HT-29 (cell line): ENCODE results near the gene TMEM141. TPM values are rescaled to one million over a fixed set of nuclear protein-coding genes. Genes with fewer than 3 reads are reported as not detected.

ENCODE experiments used
- DNase-seq: peaks from one replicate; pipeline ENCODE4 v3.0.0-alpha.2; 2015; ENCODE audit warnings: low spot score
- total RNA-seq: library from RNA; depleted of rRNA; stranded (reverse); fragments of >200 nt; shearing (Covaris generic); gene quantifications from 2 replicates; pipeline ENCODE4 v1.2.3, GENCODE V29; 2014

The TMEM141 gene
- total RNA-seq, 1 experiment from 2014 or later, result 357 TPM

DNA sequence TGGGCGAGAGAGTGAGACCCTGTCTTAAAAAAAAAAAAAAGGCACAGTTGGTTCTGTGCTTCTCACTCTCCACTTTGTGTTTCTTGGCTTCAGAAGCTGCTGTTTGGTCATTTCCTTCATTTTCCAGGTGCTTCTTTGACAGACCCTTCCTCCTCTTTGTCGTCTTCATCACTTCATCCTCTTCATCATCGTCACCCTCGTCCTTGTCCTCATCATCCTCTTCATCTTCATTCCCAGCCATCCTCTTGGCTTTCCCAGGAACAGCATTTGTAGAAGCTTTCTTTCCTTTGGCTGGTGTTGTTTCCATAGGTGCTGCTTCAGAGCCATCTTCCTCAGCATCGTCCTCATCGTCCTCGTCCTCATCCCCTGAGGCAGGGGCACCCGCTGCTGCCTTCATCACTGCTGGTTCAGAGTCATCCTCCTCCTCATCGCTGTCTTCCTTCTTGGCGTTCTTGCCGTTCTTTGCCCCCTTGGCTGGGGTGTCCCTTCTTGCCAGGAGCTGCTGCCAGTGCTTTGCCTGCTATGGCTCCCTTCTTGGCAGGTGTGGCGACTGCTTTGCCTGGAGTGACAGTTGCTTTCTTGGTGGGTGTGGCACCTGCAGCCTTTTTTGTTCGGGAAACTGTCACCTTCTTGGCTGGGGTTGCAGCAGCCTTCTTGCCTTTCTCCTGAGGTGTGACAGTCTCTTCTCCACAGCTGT, 23.7 kb downstream of the TMEM141 start:
- DNase-seq, result no peak

DNA sequence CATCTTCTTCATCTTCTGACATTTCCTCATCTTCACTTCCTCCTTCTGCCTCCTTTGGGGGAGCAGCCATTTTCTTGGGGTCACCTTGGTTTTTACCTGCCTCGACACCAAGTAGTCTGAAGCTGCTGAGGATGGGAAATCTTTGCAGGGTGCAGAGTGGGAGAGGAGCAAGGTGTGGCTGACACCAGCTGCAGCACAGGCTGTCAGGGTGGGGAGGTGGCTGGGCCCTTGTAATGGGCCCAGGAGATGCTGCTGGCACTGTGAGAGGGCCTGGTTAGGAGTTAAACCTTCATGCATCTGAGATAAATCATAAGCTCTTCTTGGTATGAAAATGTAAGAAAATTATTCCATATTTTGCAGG, 24.3 kb downstream of the TMEM141 start:
- no peak for DNase-seq

DNA sequence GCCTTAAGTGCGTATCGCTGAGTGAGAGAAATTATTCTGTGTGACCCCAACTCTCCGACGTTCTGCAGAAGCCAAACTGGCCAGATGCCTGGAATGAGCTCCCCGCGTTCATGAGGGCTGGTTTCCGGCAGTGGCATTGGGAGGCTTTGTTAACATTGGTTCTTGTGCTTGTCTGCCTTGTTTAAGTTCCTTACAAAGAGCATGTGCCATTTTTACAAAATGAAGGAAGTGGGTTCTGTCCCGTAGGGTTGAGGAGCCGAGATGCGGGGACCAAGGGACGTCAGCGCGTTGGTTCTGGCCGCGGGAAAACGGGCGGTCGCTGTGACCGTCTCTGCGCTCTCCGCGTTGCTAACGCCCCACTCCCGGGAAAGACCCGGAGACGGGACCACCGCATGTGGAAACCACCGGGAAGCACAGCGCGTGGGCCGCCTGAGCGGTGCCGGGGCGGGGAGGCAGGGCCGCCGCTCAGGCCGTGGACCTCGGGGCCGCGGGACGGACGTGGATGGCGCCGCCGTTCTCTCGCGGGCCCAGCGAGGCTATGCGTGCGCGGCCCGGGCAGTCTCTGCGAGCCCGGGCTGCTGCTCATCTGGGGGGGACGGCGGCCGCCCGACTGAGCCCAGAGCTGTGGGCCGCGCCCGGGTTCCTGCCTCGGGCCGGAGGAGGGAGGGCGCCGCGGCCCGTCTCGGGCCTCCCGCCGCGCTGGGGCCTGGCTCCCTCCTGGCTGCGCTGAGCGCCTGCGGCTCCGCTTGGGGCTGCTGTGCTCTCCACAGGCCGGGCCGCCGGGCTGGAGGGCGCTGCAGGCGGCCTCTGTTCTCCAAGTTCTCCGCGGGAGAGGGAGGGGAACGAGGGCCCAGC, 30.1 kb downstream of the TMEM141 start:
- DNase-seq, result no peak

DNA sequence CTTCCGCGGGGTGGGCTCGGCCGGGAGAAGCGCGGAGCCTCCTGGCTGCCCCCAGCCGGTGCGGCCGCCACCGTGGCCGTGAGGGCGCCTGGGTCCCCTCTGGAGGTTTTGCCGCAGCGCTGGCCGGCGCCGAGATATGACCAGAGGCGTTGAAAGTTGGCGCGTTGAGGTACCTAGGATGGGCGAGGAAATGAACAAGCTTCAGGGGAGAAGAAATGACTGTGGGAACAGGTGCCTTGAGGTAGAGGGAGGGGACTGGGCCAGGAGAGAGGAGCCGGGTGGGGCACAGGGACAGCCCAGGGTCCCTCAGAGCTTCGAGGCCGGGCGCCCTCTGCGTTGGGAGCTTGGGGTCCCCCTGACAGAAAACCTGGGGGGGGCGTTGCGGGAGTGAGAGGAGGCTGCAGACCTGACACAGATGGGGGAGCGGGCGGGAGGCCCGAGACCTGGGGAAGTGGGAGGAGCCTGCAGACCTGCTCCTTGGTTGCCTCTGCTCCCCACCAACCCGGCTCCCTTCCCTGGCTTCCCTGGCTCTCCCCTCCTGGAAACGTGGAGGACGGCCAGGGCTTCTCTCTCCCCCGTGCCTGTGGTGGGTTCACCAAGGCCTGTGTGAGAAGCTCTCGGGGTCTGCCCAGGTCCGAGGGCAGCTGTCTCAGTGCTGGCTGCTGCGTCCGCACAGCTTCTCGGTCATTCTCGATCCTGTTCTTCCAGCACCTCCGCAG, 30.8 kb downstream of the TMEM141 start:
- DNase-seq, result no peak

DNA sequence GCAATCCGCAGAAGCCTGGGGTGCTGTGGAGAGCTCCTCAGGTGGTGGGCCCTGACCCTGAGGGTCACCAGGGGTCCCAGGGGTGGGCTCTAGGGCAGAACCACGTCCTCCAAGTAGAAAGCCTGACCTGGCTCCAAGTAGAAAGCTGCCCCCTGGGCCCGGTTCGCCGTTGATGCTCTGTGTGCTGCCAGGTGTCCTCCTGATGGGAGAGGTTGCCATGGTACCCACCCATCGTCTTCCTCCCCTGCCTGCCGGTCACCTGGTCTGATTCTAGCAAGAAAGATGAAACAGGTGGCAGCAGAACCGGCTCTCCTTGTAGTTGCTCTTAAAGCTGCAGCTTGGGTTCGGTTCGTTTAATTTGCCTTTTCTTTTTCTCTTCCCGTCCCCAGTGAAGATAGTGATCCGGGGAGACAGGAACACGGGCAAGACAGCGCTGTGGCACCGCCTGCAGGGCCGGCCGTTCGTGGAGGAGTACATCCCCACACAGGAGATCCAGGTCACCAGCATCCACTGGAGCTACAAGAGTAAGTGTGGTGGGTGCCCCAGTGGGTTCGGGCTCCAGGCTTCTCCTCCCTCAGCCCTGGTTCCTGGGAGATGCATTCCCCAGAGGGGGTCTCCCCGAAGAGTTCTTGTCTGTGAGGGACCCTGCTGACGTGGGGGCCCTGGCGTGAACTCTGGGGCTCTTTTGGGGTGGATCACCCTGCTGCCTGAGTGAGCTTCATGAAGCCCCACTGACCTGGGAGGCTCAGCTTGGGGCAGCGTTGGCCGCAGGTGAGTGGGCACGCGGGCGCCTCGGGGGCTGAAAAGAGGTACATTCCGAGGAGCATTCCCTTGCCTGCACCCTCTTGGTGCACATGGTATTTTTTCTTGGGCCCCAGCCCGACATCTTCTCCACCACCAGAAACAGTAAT, 32.2 kb downstream of the TMEM141 start:
- DNase-seq, result no peak

DNA sequence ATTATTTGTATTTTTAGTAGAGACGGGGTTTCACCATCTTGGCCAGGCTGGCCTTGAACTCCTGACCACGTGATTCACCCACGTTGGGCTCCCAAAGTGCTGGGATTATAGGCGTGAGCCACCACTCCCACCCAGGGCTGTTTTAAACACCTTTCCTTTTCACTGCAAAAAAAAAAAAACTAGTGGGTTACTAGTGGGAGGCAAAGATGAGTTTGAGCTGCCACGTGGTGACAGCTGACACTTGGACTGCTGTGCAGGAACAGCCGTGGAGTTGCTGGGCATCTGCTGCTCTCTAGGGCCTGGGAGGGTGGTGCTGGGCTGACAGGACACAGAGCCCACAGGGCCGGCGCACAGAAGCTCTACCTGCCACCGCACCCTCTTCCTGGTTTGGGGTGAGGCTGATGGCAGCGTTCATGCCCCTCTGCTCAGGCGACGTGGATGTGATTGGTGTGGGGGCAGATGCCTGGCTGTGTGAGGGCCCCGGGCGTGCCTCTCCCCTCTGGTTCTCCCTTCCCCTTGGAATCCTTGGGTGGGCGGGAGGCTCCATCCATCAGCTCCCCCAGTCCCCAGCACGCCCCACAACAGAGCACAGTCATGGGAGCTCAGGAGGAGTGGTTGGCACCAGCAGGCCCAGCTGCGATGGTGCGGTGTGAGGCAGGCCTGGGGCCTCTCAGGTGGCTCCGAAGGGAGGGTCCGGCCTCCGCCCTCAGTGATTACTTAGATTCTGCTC, 33.5 kb downstream of the TMEM141 start:
- DNase-seq, result no peak

DNA sequence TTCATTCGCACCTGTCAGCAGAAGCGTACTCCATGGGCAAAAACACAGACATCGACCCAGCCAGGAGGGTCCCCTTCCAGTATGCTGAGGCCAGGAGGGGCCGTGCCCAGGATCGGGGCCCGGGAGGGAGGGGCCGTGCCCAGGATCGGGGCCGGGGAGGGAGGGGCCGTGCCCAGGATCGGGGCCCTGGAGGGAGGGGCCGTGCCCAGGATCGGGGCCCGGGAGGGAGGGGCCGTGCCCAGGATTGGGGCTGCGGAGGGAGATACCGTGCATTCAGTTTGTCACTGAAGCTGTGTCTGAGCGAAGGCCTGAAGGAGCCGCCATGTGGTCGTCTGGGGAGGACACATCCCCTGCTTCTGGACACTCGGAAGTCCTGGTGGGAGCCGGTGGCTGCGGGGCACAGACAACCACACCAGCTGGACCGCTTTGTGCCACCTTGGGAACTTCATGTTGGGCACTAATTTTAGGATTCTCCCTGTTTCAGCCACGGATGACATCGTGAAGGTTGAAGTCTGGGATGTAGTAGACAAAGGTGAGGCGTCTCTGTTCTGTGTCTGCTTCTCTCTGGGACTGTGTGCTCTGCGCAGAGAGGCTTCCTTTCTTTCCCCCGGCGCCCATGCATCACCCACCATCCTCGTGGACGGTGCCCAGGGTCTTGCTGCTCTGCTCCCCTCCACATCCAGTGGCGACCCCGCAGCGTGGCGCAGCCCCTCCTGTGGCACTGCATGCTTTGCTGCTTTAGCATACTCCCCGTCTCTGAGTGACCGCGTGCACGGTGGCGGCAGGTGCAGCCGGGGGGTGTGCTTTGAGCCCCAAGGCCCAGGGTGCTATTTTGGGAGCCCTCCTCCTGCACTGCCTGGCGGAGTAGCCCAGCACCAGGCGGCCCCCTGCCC, 34.4 kb downstream of the TMEM141 start:
- DNase-seq, result no peak

DNA sequence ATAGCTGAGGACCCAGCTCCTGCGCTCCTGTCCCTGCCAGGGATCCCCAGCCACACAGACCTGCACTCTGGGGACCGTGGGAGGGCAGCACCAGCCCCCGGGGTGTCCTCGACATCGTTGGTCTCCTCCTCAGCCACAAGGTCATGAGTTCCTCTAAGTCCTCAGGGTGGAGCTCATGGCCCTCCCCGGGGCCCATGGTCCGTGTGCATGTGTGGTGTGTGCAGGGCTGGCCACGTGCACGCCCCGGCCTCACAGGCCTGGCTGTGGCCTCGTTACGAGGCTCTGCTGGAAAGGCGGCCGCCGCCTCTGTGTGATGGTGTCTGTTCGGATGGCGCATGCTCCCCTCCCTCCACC, 35.0 kb downstream of the TMEM141 start:
- no peak for DNase-seq

DNA sequence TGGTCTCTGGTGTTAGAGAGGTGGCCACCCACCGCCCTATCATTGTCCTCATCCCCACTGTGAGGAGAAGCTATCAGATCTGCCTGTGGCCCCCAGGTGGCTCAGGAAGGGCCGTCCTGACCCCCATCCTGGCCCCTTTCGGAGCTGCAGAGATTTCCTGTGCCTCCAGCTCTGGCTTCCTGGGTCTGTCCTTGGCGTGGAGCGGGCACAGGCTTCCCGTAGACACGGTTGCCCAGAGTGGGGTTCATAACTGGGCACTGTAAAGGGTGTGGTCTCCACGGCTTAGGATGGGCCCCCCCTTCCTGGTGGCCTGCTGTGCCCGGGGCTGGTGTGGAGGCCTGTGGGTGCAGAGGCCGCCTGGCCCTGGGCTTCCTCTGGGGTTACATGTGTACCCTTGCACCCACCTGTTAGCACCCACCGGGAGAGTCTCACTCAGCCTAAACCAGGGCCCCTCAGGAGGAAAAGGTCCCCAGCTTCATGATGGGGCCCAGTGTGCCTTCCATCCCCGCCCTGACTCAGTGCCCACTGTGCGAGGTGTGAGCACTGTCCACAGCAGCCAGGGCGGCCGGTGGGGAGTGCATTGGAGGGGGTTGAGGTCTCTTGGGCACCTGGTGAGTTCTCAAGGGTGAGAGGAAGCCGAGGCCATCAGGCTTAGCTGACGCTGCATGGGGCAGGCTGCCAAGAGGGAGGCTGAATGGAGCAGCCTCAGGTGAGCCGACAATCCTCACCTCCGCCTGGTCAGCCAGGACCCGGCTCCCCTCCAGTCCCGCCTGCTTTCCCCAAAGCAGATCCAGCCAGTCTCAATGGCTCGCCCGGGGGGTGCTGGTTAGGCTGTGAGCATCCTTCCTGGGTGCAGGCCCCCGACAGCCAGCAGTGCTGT, 35.8 kb downstream of the TMEM141 start:
- no peak for DNase-seq

DNA sequence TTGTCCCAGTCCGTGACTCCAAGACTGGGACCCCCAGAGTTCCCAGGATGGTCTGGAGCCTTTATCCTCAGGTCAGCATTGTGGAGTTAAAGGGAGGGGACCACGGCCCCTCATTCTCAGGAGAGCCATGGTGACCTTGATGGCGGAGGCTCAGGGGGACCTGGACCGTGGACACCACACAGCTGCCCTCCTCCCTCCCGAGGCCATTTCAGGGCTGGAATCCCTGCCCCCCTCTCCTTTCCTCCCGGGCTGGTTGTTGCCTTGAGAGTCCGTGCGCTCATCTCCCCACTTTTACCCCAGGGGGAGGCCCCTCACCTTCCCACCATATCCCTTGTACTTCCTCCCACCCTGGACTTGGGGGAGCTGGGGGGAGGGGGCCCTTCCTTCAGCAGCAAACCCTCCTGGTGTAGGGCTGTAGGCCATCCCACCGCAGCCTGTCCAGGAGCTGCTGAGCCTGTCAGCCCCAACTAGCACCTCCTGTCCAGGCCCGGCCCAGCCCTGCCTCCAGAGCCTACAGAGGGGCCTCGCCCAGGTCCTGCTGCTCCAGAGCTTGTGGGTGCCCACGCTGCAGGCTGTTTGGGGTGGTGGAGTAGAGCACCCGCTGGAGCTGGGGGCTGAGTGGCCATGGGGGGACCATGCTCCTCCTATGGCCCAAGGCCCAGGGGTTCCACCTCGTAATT, 36.8 kb downstream of the TMEM141 start:
- DNase-seq, result no peak

DNA sequence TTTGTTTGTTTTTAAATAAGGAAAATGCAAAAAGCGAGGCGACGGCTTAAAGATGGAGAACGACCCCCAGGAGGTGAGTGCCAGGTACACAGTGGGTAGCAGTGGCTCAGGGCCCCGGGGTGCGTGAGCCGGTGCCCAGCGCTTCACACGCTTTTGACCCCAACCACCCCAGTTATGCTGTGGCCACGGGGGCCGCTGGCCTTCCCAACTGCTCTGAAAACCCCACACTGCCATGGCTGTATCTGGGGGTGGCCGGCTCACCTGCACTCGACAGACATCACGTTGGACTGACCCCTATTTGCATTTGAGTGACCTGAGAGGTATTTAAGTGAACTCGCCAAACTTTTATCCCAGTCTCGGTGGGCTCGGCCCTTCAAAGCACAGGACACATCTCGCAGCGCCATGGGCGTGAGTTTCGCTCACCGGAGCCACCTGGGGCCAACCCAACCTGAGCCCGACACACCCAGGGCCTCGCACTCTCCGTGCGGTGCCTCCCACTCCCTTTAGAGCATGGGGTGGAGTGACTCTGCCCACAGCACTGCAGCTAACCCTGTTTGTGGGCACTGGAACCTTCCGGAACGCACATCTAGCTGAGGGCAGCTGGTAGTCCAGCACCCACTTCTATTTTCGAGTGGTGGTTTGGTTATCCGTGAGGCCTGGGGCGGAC, 37.5 kb downstream of the TMEM141 start:
- DNase-seq, result no peak

DNA sequence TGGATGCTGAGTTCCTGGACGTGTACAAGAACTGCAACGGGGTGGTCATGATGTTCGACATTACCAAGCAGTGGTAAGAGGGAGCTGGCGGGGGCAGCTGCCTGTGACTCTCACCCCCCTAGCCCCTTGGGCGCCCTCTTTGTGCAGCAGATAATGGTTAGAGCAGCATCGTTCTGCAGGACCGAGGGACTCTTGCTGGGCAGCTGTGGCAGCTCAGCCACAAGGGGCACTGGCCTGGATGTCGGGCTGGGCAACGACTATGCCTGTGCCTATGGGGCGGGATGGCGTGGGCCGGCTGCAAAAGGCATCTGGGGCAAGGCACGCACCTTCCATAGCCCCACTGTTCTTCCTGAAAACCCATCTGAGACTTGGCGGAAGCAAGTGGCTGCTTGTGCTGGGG, 38.3 kb downstream of the TMEM141 start:
- DNase-seq, result no peak

DNA sequence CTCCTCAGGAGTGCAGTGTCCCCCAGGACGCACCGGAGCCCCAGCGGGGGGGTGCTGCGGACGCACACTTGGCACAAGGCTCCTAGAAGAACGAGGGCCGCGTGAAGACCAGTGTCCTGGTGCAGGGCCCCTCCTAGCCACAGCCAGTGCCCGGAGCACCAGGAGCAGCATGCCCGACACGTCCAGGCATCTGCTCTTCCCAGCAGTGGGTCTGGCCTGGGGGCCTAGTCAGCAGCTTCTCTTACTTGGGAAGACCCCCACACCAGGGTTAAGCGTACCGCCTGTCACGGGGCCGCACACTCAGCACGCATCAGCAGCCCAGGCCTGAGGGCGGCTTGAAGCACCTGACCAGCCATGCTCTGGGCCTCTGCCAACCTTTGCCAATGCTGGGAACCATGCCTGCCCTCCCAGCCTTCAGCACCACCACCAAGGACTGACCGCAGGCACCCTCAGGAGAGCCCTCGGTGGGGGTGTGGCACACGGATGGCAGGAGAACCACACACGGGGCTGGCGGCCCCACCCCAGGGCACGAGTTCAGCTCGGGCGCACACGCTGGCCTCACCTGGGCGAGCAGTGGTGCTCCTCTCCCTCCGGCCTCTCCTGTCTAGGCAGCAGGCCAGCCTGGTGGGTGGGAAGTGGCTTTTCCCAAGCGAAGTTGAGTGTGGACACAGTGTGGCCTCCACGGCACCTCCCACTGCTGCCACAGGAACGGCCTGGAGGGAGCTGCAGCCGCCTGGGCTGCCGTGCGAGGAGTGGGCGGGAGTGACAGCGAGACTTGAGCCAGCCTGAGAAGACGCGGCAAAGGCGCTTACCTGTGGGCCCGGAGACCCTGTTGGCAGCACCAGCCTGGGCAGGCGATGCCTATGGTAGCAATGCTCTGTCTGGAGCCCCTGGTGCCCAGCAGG, 39.1 kb downstream of the TMEM141 start:
- DNase-seq, result no peak

DNA sequence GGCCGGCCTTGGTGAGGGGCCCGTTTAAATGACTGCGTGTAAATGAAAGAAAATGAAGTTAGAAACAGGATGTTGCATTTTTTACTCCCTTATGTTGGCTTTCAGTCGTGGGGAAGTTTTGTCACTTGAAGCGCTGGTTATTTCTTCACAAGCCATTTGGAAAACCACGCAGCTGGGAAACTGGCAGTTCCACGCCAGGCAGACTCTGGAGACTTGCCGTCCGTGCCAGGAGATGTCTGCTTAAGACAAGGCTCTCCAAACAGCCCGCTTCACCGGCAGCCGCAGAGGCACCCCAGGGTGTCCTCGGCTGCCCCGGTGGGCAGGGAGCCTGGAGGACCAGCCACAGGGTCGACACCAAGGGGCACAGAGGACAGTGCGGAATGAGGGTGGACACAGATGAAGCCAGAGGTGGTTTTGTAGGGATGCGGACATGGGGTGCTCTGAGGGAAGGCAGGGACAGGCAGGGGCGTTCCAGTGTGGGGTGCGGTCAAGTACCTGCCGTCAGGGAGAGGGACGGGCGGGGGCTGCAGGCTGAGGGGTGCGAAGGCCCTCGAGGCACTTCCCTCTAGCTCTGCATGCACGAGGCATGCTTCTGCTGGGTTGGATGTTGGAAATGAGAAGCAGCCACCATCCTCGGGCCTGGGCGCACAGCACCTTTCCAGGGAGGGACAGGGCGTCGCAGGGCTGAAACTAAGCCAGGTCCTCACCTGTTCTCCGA, 40.0 kb downstream of the TMEM141 start:
- no peak for DNase-seq

DNA sequence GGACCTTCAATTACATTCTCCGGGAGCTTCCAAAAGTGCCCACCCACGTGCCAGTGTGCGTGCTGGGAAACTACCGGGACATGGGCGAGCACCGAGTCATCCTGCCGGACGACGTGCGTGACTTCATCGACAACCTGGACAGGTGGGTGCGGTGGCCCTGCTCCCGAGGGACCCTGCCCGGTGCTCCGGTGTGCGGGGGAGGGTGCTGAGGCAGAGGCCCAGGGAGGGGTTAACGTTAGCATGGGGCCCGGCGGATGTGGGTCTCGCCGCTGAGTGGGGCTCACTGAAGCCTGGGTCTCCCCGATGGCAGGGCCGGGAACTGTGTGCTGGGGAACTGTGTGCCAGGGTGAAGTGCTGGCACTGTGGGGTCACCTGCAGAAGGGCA, 40.6 kb downstream of the TMEM141 start:
- DNase-seq, result no peak

DNA sequence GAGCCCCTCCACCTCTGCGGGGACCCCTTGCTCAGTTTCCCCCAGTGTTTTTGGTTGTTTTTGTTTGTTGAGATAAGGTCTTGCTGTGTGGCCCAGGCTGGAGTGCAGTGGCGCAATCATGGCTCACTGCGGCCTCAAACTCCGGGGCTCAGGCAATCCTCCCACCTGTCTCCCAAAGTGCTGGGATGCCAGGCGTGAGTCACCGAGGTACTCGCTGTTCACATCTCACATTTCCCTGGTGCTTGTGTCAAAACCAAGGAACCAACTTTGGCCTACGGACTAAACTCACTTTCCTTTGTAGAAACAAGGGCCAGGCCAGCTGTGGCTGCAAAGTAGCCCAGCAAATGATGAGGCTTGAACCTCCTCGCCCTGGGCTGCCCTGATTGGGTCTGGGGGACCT, 41.4 kb downstream of the TMEM141 start:
- no peak for DNase-seq
